GM10248 (cell line): ENCODE measurements around the gene CHST7.

Source experiments
- CTCF ChIA-PET: fragments of 300-600 bp; sonication (Branson Sonifier 250); formaldehyde crosslinking; extraction: SDS; loops from one replicate; lab custom pipeline; 2021; ENCODE audit warnings: antibody characterized with exemption; lab: Yijun Ruan, JAX
- POLR2A ChIA-PET: fragments of 350-650 bp; sonication (Branson Sonifier 250); formaldehyde crosslinking; extraction: SDS; loops from one replicate; lab custom pipeline; 2020; ENCODE audit warnings: antibody characterized with exemption; lab: Yijun Ruan, JAX
- DNase-seq: peaks from one replicate; pipeline ENCODE4 v3.0.0; 2012; ENCODE audit errors: extremely low spot score
- CTCF ChIP-seq: IDR thresholded peaks from 2 replicates; pipeline ENCODE4 v1.5.1; 2012; ENCODE audit warnings: mild to moderate bottlenecking, low read depth; ENCODE audit errors: extremely low read depth, missing control alignments, control extremely low read depth

CHST7 gene

DNA sequence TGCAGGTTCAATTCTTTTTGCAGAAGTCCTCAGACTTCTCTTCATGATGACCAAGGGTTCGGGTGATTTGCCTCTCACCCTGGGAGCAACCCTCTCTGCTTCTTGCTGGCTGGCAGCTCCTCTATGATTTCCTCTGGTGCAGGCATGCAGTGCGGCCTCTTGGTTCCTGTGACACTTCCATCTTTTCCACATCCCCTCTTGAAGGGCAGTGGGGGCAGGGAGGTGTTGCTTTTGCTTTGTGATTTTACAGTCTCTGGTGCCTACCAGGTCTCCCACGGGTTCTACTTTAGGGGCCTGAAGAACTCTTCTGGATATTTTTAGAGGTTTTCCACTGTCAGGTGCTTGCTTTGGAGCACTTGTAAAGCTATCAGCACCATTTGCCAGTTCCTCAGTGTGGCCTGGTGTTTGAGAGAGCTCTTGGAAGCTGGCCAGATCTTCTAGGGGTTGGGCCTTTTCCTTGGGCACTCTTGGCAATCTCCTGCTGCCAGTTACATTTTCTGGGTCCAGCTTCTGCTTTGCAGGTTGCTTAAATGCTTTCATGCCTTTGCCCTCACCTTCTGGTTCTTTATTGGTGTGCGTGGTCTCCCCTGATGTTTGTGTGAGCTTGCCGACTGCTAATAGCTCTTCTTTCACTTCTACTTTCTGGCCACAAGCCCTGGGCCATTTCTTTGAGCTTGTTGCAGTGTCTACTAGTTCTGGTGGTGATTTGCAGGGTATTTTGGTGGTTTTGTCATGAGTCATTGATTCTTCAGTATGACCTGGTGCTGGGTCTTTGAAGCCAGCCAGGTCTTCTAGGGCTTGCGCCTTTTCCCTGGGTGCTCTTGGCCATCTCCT lies 11.5 kb upstream of the CHST7 start:
- ChIA-PET CTCF (interaction anchor here (0.7 to 1.5 kb wide), 3 partner anchors 9 to 469 kb away, joined by 3 to 5 read pairs (median 3); no protein-coding TSS in a partner anchor), POLR2A (interaction anchor here (0.7 kb wide), 1 partner anchor 25 kb away, joined by 3 read pairs; no protein-coding TSS in a partner anchor)
- peak; percentile 77 for DNase-seq
- no peak for TF ChIP-seq CTCF

GRCh38 chrX:46567388-46567787 lies 6.2 kb upstream of the CHST7 start:
- CTCF ChIA-PET, result interaction anchor here (1.0 kb wide), 1 partner anchor 12 kb away, joined by 4 read pairs; no protein-coding TSS in a partner anchor
- POLR2A ChIA-PET, result no interaction called here
- DNase-seq, result no peak
- TF ChIP-seq CTCF, result no peak

- no peak for TF ChIP-seq CTCF
- CTCF ChIA-PET, result no interaction called here
- DNase-seq, result no peak
- POLR2A ChIA-PET, result no interaction called here
Observed at GRCh38 chrX:46569621-46570020, 3.9 kb upstream of the CHST7 start.

DNA sequence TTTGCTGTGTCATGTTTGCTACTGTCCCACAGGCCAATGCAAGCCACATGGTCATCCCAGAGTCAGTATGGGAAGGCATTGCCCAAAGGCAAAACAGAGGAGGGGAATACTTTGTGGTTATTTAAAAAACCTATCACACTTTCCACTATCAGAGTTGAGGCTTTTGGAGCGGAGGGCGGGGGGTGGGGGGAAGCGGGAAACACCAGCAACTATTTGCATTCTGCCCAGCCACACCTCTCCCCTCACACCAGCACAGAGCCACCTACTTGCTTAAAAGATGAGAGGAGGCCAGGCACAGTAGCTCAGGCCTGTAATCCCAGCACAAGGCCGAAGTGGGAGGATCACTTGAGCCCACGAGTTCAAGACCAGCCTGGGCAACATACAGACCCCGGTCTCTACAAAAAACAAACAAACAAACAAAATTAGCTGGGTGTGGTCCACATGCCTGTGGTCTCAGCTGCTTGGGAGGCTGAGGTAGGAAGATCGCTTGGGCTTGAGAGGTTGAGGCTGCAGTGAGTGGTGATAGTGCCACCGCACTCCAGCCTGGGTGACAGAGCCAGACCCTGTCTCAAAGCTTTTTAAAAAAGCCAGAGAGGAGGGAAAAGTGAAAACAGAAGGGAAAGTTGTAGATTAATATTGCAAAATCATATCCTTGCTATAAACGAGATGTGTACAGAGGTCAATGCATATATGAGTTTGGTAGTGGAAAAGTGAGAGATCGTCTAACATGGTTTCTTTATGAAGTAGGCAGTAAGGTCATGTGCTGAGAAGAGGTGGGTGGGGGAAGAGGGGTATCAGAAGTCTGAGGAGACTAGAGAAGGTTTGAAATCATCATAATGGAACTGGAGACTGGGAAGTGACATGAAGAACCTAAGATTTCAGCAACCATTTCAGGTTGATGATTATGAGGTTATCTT lies 1.9 kb upstream of the CHST7 start:
- no peak for TF ChIP-seq CTCF
- ChIA-PET POLR2A (no interaction called here), CTCF (interaction anchor here (0.8 to 1.5 kb wide), 7 partner anchors 8 to 225 kb away, joined by 3 to 5 read pairs (median 3); no protein-coding TSS in a partner anchor)
- DNase-seq, result peak; percentile 39

GRCh38 chrX:46572340-46572936 lies 1.1 kb upstream of the CHST7 start:
- ChIA-PET POLR2A (interaction anchor here (0.6 kb wide), 1 partner anchor 932 kb away, joined by 7 read pairs; no protein-coding TSS in a partner anchor), CTCF (interaction anchor here (1.0 to 1.5 kb wide), 8 partner anchors 9 to 225 kb away, joined by 3 to 5 read pairs (median 3); no protein-coding TSS in a partner anchor)
- DNase-seq, result peak; percentile 40
- no peak for TF ChIP-seq CTCF
